Measurements from ENCODE around the gene DOCK1.
"Not testable (repeated sequence)": the region's sequence is repeated elsewhere in the genome, so short reads cannot be mapped to it uniquely, and the experiment has no call there.

Gene DOCK1

GRCh38 chr10:126902157-126902556 lies 3.1 kb upstream of the DOCK1 start:
- H3K4me3 ChIP-seq (ENCODE audit: low read depth, low read length), result no peak overlapping the region

GRCh38 chr10:126903656-126904360 lies 1.4 kb upstream of the DOCK1 start:
- H3K4me3 ChIP-seq (ENCODE audit: low read depth, low read length), result no peak overlapping the region

GRCh38 chr10:126904516-126904817 lies 761 bp upstream of the DOCK1 start:
- peak overlapping the region; percentile 53 for H3K4me3 ChIP-seq (ENCODE audit: low read depth, low read length)

- peak overlapping the region; percentile 56 for H3K4me3 ChIP-seq (ENCODE audit: low read depth, low read length)
Observed at GRCh38 chr10:126905776-126906703, 812 bp downstream of the DOCK1 start.

- H3K4me3 ChIP-seq (ENCODE audit: low read depth, low read length), result peak overlapping the region; percentile 56
Observed at GRCh38 chr10:126906704-126907422, 1.6 kb downstream of the DOCK1 start.

- H3K4me3 ChIP-seq (ENCODE audit: low read depth, low read length), result no peak overlapping the region
Observed at GRCh38 chr10:126907423-126907970, 2.3 kb downstream of the DOCK1 start.

GRCh38 chr10:126908225-126908624 lies 3.0 kb downstream of the DOCK1 start:
- no peak overlapping the region for H3K4me3 ChIP-seq (ENCODE audit: low read depth, low read length)

- no peak overlapping the region for H3K4me3 ChIP-seq (ENCODE audit: low read depth, low read length)
Observed at GRCh38 chr10:126908729-126909128, 3.5 kb downstream of the DOCK1 start.

GRCh38 chr10:126909147-126909546 lies 3.9 kb downstream of the DOCK1 start:
- H3K4me3 ChIP-seq (ENCODE audit: low read depth, low read length), result no peak overlapping the region

GRCh38 chr10:126910196-126910595 lies 5.0 kb downstream of the DOCK1 start:
- H3K4me3 ChIP-seq (ENCODE audit: low read depth, low read length), result no peak overlapping the region

- H3K4me3 ChIP-seq (ENCODE audit: low read depth, low read length), result no peak overlapping the region
Observed at GRCh38 chr10:126910798-126911197, 5.6 kb downstream of the DOCK1 start.

- H3K4me3 ChIP-seq (ENCODE audit: low read depth, low read length), result no peak overlapping the region
Observed at GRCh38 chr10:126911301-126911700, 6.1 kb downstream of the DOCK1 start.

- H3K4me3 ChIP-seq (ENCODE audit: low read depth, low read length), result no peak overlapping the region
Observed at GRCh38 chr10:126913316-126913715, 8.1 kb downstream of the DOCK1 start.

GRCh38 chr10:126914561-126914960 lies 9.3 kb downstream of the DOCK1 start:
- H3K4me3 ChIP-seq (ENCODE audit: low read depth, low read length), result no peak overlapping the region

GRCh38 chr10:126916952-126917351 lies 11.7 kb downstream of the DOCK1 start:
- H3K4me3 ChIP-seq (ENCODE audit: low read depth, low read length), result not testable (repeated sequence)

- no peak overlapping the region for H3K4me3 ChIP-seq (ENCODE audit: low read depth, low read length)
Observed at GRCh38 chr10:126917375-126917774, 12.1 kb downstream of the DOCK1 start.

- no peak overlapping the region for H3K4me3 ChIP-seq (ENCODE audit: low read depth, low read length)
Observed at GRCh38 chr10:126917975-126918908, 13.0 kb downstream of the DOCK1 start.

GRCh38 chr10:126919426-126919825 lies 14.2 kb downstream of the DOCK1 start:
- no peak overlapping the region for H3K4me3 ChIP-seq (ENCODE audit: low read depth, low read length)

GRCh38 chr10:126921162-126921561 lies 15.9 kb downstream of the DOCK1 start:
- no peak overlapping the region for H3K4me3 ChIP-seq (ENCODE audit: low read depth, low read length)

GRCh38 chr10:126921974-126922525 lies 16.8 kb downstream of the DOCK1 start:
- H3K4me3 ChIP-seq (ENCODE audit: low read depth, low read length), result no peak overlapping the region

Data from iPS-11a (cell line).